Skin epidermis (tissue), 12 donors: ENCODE measurements around the gene MARK3.
"Not testable (repeated sequence)": the region's sequence is repeated elsewhere in the genome, so short reads cannot be mapped to it uniquely, and the experiment has no call there.

Experiments used
- H3K27ac ChIP-seq, 21 experiments: fragments of 200-600 bp; sonication (generic) in 11 of 21; one replicate each; pipeline ENCODE4 v1.5.0; 2020; ENCODE audit warnings: mild to moderate bottlenecking in 3 of 21, inconsistent platforms in 2 of 21, moderate library complexity in 2 of 21
- H3K4me3 ChIP-seq, 7 experiments: fragments of 200-600 bp; sonication (generic) in 2 of 7; one replicate each; pipeline ENCODE4 v1.5.0; 2020; ENCODE audit warnings: inconsistent platforms in 2 of 7, mild to moderate bottlenecking in 2 of 7, moderate library complexity in 1 of 7

The MARK3 gene

DNA sequence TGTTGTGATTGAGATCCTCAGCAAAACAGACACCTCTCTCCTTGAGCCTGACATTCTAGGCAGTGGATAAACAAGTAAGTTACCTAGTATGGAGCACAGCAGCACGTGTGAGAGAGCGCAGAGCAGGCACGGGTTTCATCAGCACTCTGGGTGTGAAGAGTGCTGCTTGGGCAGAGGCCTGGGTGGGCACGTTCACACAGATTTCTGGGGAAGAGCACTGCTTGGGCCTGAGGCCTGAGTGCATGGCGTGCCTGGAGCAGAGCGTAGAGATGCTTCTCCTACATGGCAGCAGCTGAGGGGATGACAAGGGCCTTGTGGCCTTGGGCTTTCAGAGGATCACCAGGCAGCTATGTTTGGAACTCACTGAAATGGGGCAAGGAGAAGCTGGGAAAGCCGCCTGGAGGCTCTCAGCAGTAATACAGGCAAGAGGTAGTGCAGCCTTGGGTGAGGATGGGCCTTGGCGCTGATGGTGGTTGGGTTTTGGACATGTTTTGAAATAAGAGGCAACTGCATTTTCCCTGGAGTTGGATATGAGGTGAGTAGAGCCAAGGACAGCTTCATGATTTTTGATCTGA lies 119.9 kb downstream of the MARK3 start:
- Histone ChIP-seq H3K27ac (peak overlapping the region in 1 of 21 experiments; percentile 21), H3K4me3 (no peak overlapping the region)

DNA sequence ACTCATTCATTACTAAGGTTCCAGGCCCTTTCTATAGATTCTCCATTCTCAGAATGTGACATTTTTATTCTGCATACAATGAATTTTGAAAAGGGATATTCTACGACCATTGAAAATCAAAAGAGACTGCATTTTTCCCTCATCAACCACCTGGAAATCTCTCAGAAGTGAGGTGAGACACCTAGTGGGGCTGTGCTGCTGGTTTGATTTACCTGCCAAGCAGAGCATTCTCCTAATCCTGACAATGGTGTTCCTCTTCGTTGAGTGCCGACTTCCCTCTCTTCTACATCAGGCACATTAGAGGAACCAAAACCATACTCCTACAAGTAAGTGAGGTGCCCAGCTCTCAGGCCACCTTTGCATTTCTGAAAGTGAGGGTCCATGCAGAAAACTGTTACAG lies 122.5 kb downstream of the MARK3 start:
- Histone ChIP-seq H3K27ac (no peak overlapping the region), H3K4me3 (no peak overlapping the region)

DNA sequence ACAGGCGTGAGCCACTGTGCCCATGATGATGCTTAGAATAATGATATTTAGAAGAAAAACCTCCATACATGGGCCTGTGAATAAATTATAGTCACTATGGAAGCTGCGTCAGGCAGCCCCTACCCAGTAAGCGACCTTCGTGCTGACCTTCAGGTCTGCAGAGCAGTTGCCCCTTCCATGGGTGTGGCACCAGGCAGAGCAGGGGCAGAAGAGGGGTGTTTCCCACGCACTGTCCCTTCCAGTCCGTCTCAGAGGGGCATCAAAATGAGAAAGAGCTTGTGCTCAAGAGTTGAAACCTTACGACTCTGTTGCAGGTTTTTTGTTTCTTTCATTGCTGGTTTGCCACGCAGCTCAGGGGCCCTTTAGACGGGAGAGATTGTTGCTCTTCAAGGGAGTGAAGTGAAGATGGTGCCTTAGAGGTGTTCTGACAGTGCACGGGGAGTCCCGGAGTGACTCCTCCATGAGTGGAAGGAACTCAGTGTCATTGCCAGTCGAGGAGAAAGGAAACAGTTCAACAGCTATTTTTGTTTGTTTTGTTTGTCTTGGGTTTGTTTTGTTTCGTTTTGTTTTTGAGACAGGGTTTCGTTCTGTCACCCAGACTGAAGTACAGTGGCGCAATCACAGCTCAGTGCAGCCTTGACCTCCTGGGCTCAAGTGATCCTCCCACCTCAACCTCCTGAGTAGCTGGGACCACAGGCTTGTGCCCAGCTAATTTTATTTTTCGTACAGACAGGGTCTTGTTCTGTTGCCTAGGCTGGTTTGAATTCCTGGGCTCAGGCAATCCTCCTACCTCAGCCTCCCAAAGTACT lies 123.5 kb downstream of the MARK3 start:
- Histone ChIP-seq H3K4me3 (no peak overlapping the region), H3K27ac (no peak overlapping the region)

DNA sequence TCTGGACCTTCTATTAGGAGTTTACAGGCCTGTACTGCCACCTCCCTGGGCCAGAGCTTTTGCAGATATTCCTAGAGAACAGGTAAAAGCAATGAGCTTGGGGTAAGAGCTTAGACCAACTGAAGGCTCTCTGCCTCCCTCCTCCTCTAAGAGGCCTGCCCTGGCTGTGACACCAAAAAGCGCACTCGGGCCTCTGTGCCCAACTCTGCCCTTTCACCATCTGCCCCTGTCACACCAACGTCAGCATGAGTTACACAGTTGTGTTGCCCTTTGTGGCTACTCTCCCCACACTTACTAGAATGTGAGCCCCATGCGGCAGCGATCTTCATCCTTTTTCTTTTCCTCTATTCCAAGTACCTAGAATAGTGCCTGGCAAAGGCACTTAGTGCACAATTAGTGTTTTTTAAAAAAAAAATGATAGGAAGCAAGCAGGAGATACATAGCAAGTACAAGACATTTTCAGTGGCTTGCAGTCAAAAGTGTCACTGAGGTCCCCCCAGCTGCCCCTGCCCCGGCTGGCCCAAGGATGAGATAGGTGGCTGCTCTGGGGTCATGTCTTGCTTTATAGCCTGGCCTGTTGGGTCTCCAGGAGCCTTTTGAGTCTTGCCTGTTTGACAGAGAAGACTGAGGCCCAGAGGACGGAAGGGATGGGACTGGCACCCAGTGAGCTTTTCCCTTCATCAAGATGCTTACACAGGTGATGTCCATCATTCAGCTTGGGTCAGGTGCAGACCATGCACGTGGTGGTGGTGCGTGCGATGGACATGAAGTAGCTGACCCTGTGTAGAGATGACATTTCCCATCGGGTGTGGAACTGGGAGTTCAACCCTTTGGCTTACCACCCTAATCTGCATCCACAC lies 124.9 kb downstream of the MARK3 start:
- Histone ChIP-seq H3K27ac (no peak overlapping the region), H3K4me3 (no peak overlapping the region)

DNA sequence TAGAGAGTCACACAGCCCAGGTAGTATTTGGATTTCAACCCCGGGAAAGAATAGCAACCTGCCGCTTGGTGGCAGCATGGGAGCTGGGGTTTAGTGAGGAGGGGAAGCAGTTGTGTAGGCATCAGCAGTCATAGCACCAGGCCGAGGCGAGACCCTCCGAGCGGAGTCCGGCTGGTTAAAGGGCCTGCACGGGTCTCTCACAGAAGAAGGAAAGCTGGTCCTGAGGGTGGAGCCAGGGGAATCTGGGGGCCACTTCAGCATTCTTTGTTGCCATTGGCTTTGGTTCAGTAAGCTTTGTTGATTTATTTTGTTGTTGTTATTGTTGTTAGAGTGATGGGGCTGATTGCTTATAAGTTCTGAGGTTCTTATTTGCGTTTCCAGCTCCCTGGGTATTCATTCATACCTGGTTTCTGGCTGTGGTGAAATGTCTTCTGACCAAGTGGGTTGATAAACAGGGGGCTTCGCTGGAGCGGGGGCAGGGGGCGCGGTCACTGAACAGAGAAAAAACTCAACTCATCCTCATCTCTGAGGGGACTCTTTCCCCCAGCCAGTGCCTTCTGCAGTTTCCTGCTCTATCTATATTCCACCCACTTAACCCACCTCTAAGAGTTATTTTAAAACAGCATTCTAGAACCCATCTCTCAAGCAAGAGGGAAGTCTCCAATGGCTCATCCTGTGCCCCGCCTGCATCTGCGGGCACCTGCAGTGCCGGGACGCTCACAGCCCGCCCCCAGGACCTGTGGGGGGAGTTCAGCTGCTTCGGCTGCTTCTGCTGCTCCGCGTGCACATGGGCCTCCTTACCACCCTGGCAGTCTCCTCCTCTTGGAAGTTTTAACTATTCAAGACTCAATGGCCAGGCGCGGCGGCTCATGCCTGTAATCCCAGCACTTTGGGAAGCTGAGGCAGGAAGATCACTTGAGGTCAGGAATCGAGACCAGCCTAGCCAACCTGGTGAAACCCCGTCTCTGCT lies 125.8 kb downstream of the MARK3 start:
- Histone ChIP-seq H3K4me3 (no peak overlapping the region), H3K27ac (no peak overlapping the region)

DNA sequence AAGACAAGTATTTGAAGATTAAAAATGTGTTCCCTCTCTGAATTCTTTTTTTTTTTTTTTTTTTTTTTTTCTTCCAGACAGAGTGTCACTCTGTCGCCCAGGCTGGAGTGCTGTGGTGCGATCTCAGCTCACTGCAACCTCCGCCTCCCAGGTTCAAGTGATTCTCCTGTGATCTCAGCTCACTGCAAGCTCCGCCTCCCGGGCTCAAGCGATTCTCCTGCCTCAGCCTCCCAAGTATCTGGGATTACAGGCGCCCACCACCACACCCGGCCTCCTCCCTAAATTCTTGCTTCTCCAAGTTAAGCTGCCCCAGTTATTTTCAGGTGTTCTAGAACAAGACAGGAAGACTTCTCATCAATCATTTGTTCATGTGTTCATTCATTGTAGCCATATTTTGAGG lies 127.0 kb downstream of the MARK3 start:
- H3K27ac ChIP-seq, result peak overlapping the region in 20 of 21 experiments; percentile 35 to 84 (median 69)
- not testable (repeated sequence) for H3K4me3 ChIP-seq

DNA sequence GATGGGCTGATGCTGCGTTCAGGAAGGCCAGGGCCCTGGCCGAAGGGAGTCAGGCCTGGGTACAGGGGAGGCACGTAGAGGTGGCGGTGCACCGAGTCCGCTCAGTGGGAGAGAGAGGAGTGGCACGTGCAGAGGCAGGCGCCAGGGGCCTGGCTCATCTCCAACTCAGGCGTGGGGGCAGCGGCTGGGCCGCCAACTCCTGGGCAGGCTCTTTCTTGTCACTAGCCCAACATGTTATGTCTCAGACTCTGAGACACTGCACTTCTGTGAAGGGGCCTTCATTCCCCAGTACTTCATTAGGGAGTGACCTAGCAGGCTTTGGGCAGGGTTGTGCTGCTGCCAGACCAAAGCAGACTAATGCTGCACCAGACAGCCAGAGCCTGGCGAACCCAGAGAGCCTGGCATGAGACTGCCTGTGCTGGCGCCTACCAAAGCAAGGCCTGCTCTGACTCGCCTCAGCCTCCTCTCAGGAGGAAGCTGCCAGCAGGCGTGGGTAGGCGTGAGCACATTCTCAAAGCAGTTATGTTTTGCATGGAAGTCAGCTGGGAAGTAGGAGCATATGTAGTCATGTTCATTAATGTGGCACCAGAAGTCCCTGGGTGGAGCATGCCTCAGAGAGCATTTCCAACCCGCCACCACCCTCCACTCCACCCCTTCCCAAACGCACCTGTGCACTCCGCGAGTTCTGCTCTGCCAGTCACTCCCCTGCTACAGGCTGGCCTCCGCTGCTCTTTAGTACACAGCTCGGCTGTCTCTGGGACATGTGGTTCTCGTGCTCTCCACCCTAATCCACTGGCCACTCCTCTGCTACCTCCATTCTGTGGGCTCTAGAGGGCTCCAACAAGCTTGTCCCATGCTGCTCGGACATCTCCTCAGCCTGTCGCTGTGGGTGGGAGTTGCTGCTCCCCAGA lies 127.7 kb downstream of the MARK3 start:
- Histone ChIP-seq H3K27ac (peak overlapping the region in 20 of 21 experiments; percentile 37 to 84 (median 69)), H3K4me3 (no peak overlapping the region)

DNA sequence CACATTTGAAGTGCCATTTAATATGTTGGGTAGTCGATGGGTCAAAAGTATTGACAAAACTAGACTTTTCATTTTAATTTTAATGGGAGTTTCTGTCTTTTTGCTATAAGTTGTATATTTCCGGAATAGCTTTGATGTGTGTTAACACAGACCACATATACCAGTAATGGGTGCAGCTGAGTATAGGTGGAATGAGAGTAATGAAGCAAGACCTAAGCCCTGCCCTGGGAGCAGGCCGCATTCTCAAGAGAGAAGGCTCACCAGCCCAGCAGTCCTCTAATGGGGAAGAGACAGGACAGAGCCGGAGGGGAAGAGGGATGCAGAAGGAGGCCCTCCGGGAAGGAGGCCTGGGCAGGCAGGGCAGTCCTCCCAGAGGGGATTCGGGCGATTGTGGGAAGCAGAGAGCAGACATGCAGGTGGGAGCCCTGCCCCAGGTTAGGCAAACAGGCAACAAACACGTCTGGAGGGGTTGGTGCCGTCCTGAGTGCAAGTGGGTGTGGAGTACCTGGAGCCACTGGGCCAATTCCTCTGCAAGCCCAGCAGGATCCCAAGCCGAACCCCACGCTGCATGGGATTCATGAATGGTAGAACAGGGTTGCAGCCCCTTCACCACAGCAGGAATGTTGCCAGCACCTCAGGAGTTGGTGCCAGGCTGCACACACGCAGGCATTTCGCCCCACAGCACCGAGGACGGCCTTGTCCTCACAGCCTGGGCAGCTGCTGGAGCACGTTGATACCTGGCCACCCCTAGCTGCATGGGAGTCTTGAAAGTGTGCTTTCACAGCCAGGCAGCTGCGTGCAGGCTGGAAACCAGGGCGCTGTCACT lies 129.6 kb downstream of the MARK3 start:
- Histone ChIP-seq H3K4me3 (no peak overlapping the region), H3K27ac (peak overlapping the region in 3 of 21 experiments; percentile 2 to 18 (median 17))

DNA sequence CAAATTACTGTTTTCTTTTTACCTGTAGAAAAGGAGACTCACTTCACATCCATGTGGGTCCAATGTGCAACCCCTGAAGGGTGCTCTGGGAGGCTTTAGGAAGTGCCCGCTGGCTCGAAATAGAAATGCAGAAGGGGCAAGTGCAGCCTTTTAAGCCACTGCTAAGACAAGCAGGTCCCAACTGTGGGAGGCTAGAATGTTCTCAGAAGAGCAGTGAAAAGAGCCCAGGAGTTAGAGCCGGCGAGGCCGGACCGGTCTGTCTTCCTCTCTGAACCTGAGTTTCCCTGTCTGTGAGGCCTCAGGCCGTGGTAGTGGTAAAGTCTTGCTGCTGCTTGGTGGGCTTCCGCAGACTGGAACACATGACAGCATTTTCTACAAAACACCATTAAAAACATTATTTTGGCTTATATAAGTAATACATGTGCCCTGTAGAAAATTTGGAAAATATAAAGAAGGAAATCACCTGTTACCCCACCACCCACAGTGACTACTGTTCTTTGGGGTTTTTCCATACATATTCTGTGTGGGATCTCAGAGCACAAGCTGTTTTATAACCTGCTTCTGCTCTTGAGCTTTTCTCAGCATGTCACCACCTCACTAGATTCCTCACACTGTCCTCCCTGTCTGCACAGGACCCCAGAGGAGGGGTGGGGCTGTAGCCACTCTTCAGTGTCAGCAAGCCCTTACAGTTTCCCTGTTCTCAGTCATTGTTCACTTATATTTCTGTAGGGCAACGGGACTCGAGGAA lies 131.4 kb downstream of the MARK3 start:
- H3K4me3 ChIP-seq, result no peak overlapping the region
- H3K27ac ChIP-seq, result peak overlapping the region in 1 of 21 experiments; percentile 35

DNA sequence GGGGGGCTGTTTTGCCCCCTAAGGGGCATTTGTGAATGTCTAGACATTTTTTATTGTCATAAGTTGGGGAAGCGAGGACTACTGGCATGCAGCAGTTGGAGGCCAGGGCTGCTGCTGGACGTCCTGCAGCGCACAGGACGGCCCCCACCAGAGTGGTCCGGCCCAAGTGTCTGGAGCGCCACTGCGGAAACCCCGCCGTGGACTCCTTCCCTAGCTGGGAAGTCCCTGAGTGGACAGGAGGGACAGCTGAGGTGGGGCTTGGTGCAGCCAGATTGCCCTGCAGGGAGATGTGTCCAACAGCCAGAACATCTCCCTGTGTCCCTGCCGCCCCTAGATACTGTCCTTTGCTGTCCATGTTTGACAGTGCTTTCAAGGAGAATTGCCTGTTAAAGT lies 132.0 kb downstream of the MARK3 start:
- Histone ChIP-seq H3K4me3 (no peak overlapping the region), H3K27ac (peak overlapping the region in 2 of 21 experiments; percentile 25 to 35)

DNA sequence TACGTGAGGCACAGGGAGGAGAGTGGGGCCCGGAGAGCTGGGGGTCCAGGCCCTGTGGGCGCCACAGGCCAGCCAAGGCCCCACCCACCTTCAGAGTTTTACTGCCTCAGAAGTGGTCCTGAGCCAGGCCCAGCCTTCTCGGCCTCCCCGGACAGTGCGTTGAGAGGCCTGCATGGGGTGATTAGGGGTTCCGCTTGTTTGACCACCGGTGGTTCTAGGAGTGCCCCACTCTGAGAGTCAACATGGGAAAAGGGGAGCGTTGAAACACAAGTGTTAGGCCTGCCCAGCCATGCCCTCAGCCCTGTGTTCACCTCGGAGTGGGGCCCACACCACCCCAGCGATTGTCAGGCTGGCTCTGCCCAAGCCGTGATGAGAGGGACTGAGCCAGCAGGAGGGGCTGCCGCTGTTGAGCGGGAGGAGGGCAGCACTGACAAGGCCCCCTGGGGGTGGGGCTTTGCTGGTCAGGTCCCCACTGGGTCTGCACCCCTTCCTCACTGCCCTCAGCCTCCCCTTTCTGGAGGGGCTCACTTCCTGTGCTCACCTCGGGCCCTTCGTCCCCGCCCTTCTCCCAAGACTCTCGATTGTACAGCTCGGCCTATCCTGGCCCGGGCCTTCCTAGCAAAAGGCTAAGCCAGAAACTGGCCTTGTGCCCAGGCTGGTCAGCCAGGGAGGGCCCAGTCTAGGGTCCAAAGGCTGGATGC lies 132.7 kb downstream of the MARK3 start:
- H3K27ac ChIP-seq, result peak overlapping the region in 7 of 21 experiments; percentile 13 to 58 (median 42)

DNA sequence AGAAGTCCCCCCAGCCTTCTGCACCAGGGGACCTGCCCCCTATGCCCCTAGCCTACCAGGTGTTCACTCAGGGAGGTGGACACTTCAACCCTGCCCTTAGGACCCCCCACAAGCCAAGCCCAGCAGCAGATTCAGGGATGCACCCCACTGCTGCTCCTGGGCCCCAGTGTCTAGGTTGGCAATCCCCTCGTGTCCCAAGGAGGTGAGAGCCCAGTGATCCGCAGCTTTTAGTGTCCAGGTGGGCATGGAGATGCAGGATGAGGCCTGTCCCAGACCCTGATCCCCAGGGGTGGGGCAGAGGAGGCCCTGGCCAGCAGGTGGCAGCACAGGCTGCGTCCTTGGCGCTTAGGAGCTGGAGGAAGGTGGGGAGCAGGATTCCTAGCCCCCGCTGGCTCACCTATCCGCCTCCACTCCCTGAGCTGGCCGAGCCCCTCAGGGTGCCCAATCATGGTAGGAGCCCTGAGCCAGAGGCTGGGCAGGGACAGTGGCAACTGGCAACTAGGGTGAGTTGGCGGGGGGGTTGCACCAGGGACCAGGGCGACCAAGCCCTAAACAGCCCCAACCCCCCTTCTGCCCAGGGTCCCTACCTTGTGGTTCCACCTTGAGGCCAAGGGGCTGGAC lies 133.3 kb downstream of the MARK3 start:
- Histone ChIP-seq H3K27ac (peak overlapping the region in 7 of 21 experiments; percentile 13 to 58 (median 42)), H3K4me3 (no peak overlapping the region)

More for the DNA sequence above, 132.7 kb downstream of the MARK3 start:
- no peak overlapping the region for H3K4me3 ChIP-seq

DNA sequence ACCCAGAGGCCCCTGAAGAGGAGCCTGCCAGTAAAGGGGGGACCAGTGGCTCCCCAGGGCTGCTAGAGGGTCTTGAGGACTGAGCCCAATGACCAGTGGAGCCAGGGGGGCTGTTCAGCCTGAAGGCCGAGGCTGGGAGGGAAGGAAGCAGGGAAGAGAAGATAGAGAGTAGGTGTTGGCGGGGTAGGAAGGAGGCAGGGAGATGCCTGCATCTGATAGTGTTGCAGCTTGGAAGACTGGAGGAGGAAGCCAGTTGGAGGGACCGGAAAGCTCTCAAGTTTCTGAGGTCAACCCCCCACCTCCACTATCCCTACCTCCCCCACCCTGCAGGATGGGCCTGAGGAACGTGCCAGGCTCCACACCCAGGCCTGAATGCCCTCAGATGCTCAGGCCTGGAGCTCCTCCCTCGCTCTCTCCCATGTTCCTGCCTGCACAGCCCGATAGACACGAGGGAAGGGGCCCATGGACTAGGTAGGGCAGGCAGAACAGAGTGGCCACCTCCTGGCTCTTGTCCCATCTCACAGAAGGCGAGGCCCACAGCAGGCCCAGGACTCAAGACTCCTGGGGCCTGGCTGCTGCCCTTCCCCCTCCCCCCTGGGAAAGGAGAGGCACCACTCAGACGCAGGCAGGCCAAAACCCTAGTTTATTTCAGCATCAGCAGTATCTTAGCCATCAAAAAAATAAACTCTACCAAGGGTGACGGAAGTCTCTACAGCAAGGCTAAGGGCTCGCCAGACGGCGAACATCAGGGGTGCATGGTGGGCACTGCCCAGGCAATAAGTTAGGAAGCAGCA lies 134.0 kb downstream of the MARK3 start:
- H3K4me3 ChIP-seq, result no peak overlapping the region
- peak overlapping the region in 2 of 21 experiments; percentile 17 to 84 for H3K27ac ChIP-seq

DNA sequence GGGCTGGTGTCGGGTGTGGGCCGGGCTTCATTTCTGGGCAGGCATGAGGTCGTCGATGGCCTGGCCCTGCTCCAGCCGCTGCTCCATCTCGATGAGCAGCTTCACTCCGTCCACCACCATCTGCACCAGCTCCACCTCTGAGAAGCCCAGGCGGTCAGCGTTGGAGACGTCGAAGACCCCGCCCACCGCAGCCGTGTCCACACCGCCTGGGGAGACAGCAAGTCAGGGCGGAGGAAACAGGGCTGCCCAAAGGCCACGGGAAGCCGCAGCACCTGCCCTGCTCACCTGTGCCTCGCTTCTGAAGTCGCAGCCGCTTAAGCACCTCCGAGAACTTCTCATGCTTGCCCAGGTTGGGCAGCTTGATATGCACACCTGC lies 134.6 kb downstream of the MARK3 start:
- H3K4me3 ChIP-seq, result no peak overlapping the region

DNA sequence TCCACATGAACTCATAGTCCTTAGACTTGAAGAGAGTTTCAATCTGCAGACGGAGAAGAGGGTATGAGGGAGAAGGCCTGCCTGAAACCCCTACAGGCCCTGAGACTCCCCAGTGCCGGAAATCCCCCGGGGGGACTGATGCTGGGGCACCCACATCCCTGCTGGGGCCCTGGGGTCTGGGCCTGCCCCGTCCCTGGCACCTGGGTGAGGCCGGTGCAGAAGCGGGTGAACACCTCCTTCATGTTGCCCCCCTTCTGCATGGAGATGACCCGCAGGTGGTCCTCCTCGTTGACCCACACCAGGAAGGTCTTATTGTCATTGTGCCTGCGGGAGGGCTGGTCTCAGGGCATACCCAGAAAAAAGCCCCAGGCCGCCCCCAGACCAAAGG lies 135.0 kb downstream of the MARK3 start:
- Histone ChIP-seq H3K4me3 (peak overlapping the region in 4 of 7 experiments; percentile 37 to 65 (median 50)), H3K27ac (peak overlapping the region in 8 of 21 experiments; percentile 4 to 84 (median 66))

More for the DNA sequence above, 134.6 kb downstream of the MARK3 start:
- peak overlapping the region in 4 of 21 experiments; percentile 4 to 84 (median 46) for H3K27ac ChIP-seq
